ENCODE results near the gene PXYLP1. TPM values are rescaled to one million over a fixed set of nuclear protein-coding genes. Genes with fewer than 3 reads are reported as not detected.
"Not testable (repeated sequence)": the region's sequence is repeated elsewhere in the genome, so short reads cannot be mapped to it uniquely, and the experiment has no call there.

Gene PXYLP1
- total RNA-seq, 4 donors from 2014 or later, result 18.5 to 29.7 (median 26.4) TPM

- Histone ChIP-seq H3K27ac (no peak overlapping the region), H3K36me3 (no peaks in the 10 kb centered on the region), H3K9me3 (no peaks in the 10 kb centered on the region), H3K4me3 (no peak overlapping the region), H3K27me3 (no peaks in the 10 kb centered on the region), H3K4me1 (no peaks in the 10 kb centered on the region)
- TF ChIP-seq POLR2A (IDR thresholded peaks at IDR 0.05) (no peak), CTCF (IDR thresholded peaks at IDR 0.05) (no peak)
- no peak for DNase-seq
- intact Hi-C loops (cut with DNase I; ENCODE audit: low total_unique reads), result no loop called here
These were observed 27.3 kb upstream of the PXYLP1 start for GRCh38 chr3:141204343-141204742.

- H3K27ac ChIP-seq; H3K4me1 ChIP-seq; H3K4me3 ChIP-seq; H3K27me3 ChIP-seq; intact Hi-C loops (cut with DNase I; ENCODE audit: low total_unique reads); H3K9me3 ChIP-seq; H3K36me3 ChIP-seq; DNase-seq: not testable (repeated sequence)
These were observed 20.3 kb upstream of the PXYLP1 start for GRCh38 chr3:141211306-141211705.

- no peaks in the 10 kb centered on the region for H3K4me1 ChIP-seq
- no peaks in the 10 kb centered on the region for H3K9me3 ChIP-seq
- H3K27ac ChIP-seq, result no peak overlapping the region
- no peaks in the 10 kb centered on the region for H3K36me3 ChIP-seq
- intact Hi-C loops (cut with DNase I; ENCODE audit: low total_unique reads), result no loop called here
- no peak overlapping the region for H3K4me3 ChIP-seq
- TF ChIP-seq CTCF (IDR thresholded peaks at IDR 0.05) (no peak), POLR2A (IDR thresholded peaks at IDR 0.05) (no peak)
- no peak for DNase-seq
- no peaks in the 10 kb centered on the region for H3K27me3 ChIP-seq
These were observed 19.5 kb upstream of the PXYLP1 start for GRCh38 chr3:141212101-141212500.

GRCh38 chr3:141212555-141212954, 19.1 kb upstream of the PXYLP1 start:
- H3K27me3 ChIP-seq, result no peaks in the 10 kb centered on the region
- no peak overlapping the region for H3K4me3 ChIP-seq
- no peaks in the 10 kb centered on the region for H3K9me3 ChIP-seq
- DNase-seq, result no peak
- TF ChIP-seq POLR2A (IDR thresholded peaks at IDR 0.05) (no peak), CTCF (IDR thresholded peaks at IDR 0.05) (no peak)
- no peaks in the 10 kb centered on the region for H3K36me3 ChIP-seq
- H3K27ac ChIP-seq, result no peak overlapping the region
- intact Hi-C loops (cut with DNase I; ENCODE audit: low total_unique reads), result no loop called here
- H3K4me1 ChIP-seq, result no peaks in the 10 kb centered on the region

GRCh38 chr3:141216975-141217374, 14.7 kb upstream of the PXYLP1 start:
- no peaks in the 10 kb centered on the region for H3K9me3 ChIP-seq
- no peaks in the 10 kb centered on the region for H3K4me1 ChIP-seq
- no peak overlapping the region for H3K4me3 ChIP-seq
- TF ChIP-seq CTCF (IDR thresholded peaks at IDR 0.05) (no peak), POLR2A (IDR thresholded peaks at IDR 0.05) (no peak)
- no peak overlapping the region for H3K27ac ChIP-seq
- H3K36me3 ChIP-seq, result no peaks in the 10 kb centered on the region
- intact Hi-C loops (cut with DNase I; ENCODE audit: low total_unique reads), result no loop called here
- no peaks in the 10 kb centered on the region for H3K27me3 ChIP-seq
- DNase-seq, result no peak

- DNase-seq, result no peak
- no peaks in the 10 kb centered on the region for H3K4me1 ChIP-seq
- H3K4me3 ChIP-seq, result no peak overlapping the region
- intact Hi-C loops (cut with DNase I; ENCODE audit: low total_unique reads), result no loop called here
- H3K9me3 ChIP-seq, result no peaks in the 10 kb centered on the region
- H3K36me3 ChIP-seq, result no peaks in the 10 kb centered on the region
- no peaks in the 10 kb centered on the region for H3K27me3 ChIP-seq
- TF ChIP-seq CTCF (IDR thresholded peaks at IDR 0.05) (no peak), POLR2A (IDR thresholded peaks at IDR 0.05) (no peak)
- no peak overlapping the region for H3K27ac ChIP-seq
These were observed 14.2 kb upstream of the PXYLP1 start for GRCh38 chr3:141217389-141217788.

Measured in uterus (tissue), 4 donors.